ENCODE results near the gene HSD11B1. TPM values are rescaled to one million over a fixed set of nuclear protein-coding genes. Genes with fewer than 3 reads are reported as not detected.

The HSD11B1 gene
- total RNA-seq, 2 donors from 2014 or later = 0.48 to 0.59 TPM

- Histone ChIP-seq H3K4me1 (no peaks in the 10 kb centered on the region), H3K4me3 (no peak overlapping the region), H3K9ac (ENCODE audit: low read depth in 2 of 2, low read length in 2 of 2) (no peak overlapping the region), H3K27ac (no peak overlapping the region), H3K27me3 (no peaks in the 10 kb centered on the region), H3K9me3 (no peaks in the 10 kb centered on the region), H3K36me3 (no peaks in the 10 kb centered on the region)
- no peak for TF ChIP-seq CTCF (IDR thresholded peaks at IDR 0.05)
- intact Hi-C loops (cut with DNase I) = no loop called here
- no peak for DNase-seq
Observed at GRCh38 chr1:209741889-209742288, 37.2 kb downstream of the HSD11B1 start.

GRCh38 chr1:209742409-209743144, 37.9 kb downstream of the HSD11B1 start:
- no peaks in the 10 kb centered on the region for H3K4me1 ChIP-seq
- no peak for DNase-seq
- no peak overlapping the region for H3K9ac ChIP-seq (ENCODE audit: low read depth in 2 of 2, low read length in 2 of 2)
- intact Hi-C loops (cut with DNase I) = no loop called here
- no peak for TF ChIP-seq CTCF (IDR thresholded peaks at IDR 0.05)
- H3K9me3 ChIP-seq = no peaks in the 10 kb centered on the region
- no peak overlapping the region for H3K4me3 ChIP-seq
- no peak overlapping the region for H3K27ac ChIP-seq
- no peaks in the 10 kb centered on the region for H3K27me3 ChIP-seq
- H3K36me3 ChIP-seq = no peaks in the 10 kb centered on the region

DNA sequence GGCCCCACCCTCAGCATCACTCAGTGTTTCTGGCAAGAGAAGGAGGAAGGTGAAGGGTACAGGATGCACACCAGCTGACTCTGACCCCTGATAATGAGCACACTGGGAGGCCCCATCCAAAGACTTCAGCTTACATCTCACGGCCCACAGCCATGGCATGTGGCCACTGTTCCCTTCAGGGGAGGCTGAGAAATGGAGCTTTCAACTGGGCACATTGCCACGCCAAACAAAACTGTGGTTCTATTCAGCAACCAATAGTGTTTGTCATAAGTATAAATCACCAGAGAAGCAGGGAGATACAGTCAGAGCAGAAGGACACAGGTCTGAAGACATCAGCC, 38.5 kb downstream of the HSD11B1 start:
- intact Hi-C loops (cut with DNase I) = no loop called here
- Histone ChIP-seq H3K27ac (no peak overlapping the region), H3K9me3 (no peaks in the 10 kb centered on the region), H3K4me1 (peaks cover under 1% of the 10 kb centered on the region), H3K36me3 (no peaks in the 10 kb centered on the region), H3K9ac (ENCODE audit: low read depth in 2 of 2, low read length in 2 of 2) (no peak overlapping the region), H3K27me3 (no peaks in the 10 kb centered on the region), H3K4me3 (no peak overlapping the region)
- no peak for DNase-seq
- no peak for TF ChIP-seq CTCF (IDR thresholded peaks at IDR 0.05)

DNA sequence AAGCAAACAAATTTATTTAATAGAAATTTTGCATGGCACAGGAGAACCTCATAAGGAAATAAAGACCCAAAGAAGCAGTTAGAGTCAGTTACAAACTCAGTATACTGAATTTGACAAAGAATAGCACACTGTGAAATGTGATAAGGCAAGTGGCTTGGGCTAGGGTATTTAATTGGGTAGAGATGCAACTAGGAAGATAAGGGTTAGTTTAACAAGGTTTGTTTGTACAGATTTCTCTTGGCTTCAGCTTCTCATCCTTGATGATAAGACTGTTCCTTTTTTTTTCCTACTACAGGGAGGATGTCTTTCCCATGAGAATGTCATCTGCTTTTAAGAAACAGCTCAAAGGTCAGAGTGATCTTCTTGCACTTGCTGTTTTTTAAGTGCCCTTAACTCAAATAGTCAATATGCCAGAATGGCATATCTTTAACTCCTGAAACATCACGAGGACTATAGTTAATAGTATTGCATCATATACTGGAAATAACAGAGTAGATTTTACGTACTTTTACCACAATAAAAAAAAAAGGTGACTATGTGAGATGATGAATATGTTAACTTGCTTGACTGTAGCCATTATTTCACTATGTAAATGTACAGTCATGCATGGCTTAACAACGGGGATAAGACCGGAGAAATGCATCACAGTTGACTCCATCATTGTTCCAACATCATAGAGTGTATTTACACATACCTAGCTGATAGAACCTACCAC, 42.0 kb downstream of the HSD11B1 start:
- H3K9ac ChIP-seq (ENCODE audit: low read depth in 2 of 2, low read length in 2 of 2) = no peak overlapping the region
- no peaks in the 10 kb centered on the region for H3K9me3 ChIP-seq
- peaks cover 4% of the 10 kb centered on the region for H3K4me1 ChIP-seq
- no peaks in the 10 kb centered on the region for H3K27me3 ChIP-seq
- H3K36me3 ChIP-seq = no peaks in the 10 kb centered on the region
- DNase-seq = no peak
- H3K4me3 ChIP-seq = no peak overlapping the region
- no peak for TF ChIP-seq CTCF (IDR thresholded peaks at IDR 0.05)
- no peak overlapping the region for H3K27ac ChIP-seq
- intact Hi-C loops (cut with DNase I) = loop anchor here (5.0 kb wide), 1 partner anchor 169 kb away; no protein-coding TSS in a partner anchor

- H3K9me3 ChIP-seq = no peaks in the 10 kb centered on the region
- peak overlapping the region; percentile 8 for H3K4me3 ChIP-seq
- H3K4me1 ChIP-seq = peaks cover 4% of the 10 kb centered on the region
- DNase-seq = peak; percentile 95
- H3K36me3 ChIP-seq = no peaks in the 10 kb centered on the region
- H3K27ac ChIP-seq = no peak overlapping the region
- H3K27me3 ChIP-seq = no peaks in the 10 kb centered on the region
- TF ChIP-seq CTCF (IDR thresholded peaks at IDR 0.05) = peak; percentile 95
- H3K9ac ChIP-seq (ENCODE audit: low read depth in 2 of 2, low read length in 2 of 2) = peak overlapping the region; percentile 45 to 55
- intact Hi-C loops (cut with DNase I) = loop anchor here (5.0 kb wide), 1 partner anchor 170 kb away; no protein-coding TSS in a partner anchor
Observed at GRCh38 chr1:209747580-209748262, 43.1 kb downstream of the HSD11B1 start.
